GM23338 (cell line): ENCODE results near the gene TBC1D9B. TPM values are rescaled to one million over a fixed set of nuclear protein-coding genes. Genes with fewer than 3 reads are reported as not detected.

Source experiments
- ATAC-seq: fragments of 200-7000 bp; cut with Tn5 transposase; 3 replicates; pipeline ENCODE4 v1.9.1; 2020
- DNase-seq: peaks from one replicate; pipeline ENCODE4 v3.0.0-alpha.2; 2015; ENCODE audit warnings: low spot score
- H2AFZ ChIP-seq: fragments of 200-600 bp; sonication (generic); 2 replicates; pipeline ENCODE4 v1.8.0; 2016; ENCODE audit warnings: antibody characterized with exemption, mild to moderate bottlenecking, moderate library complexity
- H3F3A ChIP-seq: fragments of 200-600 bp; sonication (generic); replicated peaks from 2 replicates; pipeline ENCODE4 v1.8.0; 2017; ENCODE audit warnings: antibody characterized with exemption, mixed run types, low read depth
- H3K27ac ChIP-seq: fragments of 200-600 bp; sonication (generic); 2 replicates; pipeline ENCODE4 v1.6.1; 2016; ENCODE audit warnings: low read depth
- H3K27me3 ChIP-seq: fragments of 200-600 bp; sonication (generic); 2 replicates; pipeline ENCODE4 v1.8.0; 2016; ENCODE audit warnings: mild to moderate bottlenecking, mixed run types, moderate library complexity; ENCODE audit not compliant: insufficient read depth
- H3K36me3 ChIP-seq: fragments of 200-600 bp; sonication (generic); 2 replicates; pipeline ENCODE4 v1.8.0; 2016; ENCODE audit warnings: mild to moderate bottlenecking; ENCODE audit not compliant: insufficient read depth
- H3K4me1 ChIP-seq: fragments of 200-600 bp; sonication (generic); 2 replicates; pipeline ENCODE4 v1.8.0; 2016; ENCODE audit warnings: mild to moderate bottlenecking, moderate library complexity; ENCODE audit not compliant: insufficient read depth
- H3K4me2 ChIP-seq: fragments of 200-600 bp; sonication (generic); 2 replicates; pipeline ENCODE4 v1.7.1; 2017; ENCODE audit warnings: mixed run types
- H3K4me3 ChIP-seq: fragments of 200-600 bp; sonication (generic); 2 replicates; pipeline ENCODE4 v1.6.1; 2016; ENCODE audit warnings: mixed run types
- H3K79me2 ChIP-seq: fragments of 200-600 bp; sonication (generic); replicated peaks from 2 replicates; pipeline ENCODE4 v1.8.0; 2017; ENCODE audit warnings: mild to moderate bottlenecking; ENCODE audit not compliant: insufficient read depth
- H3K9me2 ChIP-seq: fragments of 200-600 bp; sonication (generic); 2 replicates; pipeline ENCODE4 v1.8.0; 2017; ENCODE audit not compliant: insufficient read depth
- H4K20me1 ChIP-seq: fragments of 200-600 bp; sonication (generic); replicated peaks from 2 replicates; pipeline ENCODE4 v1.8.0; 2017; ENCODE audit warnings: mild to moderate bottlenecking; ENCODE audit not compliant: insufficient read depth
- H3K27ac Mint-ChIP-seq: 2 replicates; pipeline ENCODE4 v1.8.0; 2020; ENCODE audit warnings: inconsistent platforms, mild to moderate bottlenecking, moderate library complexity, mixed read lengths
- H3K27me3 Mint-ChIP-seq: 3 replicates; pipeline ENCODE4 v1.8.0; 2022; ENCODE audit warnings: low read depth, mild to moderate bottlenecking, moderate library complexity, mixed read lengths, inconsistent platforms; ENCODE audit not compliant: insufficient read depth, poor library complexity
- H3K36me3 Mint-ChIP-seq: 3 replicates; pipeline ENCODE4 v1.8.0; 2021; ENCODE audit warnings: low read depth, mild to moderate bottlenecking, inconsistent platforms, moderate library complexity, mixed read lengths
- H3K4me1 Mint-ChIP-seq: 3 replicates; pipeline ENCODE4 v1.8.0; 2020; ENCODE audit warnings: mild to moderate bottlenecking, inconsistent platforms, mixed read lengths
- H3K4me3 Mint-ChIP-seq: 3 replicates; pipeline ENCODE4 v1.8.0; 2021; ENCODE audit warnings: moderate library complexity, mild to moderate bottlenecking, inconsistent platforms, mixed read lengths
- H3K9me3 Mint-ChIP-seq: 3 replicates; pipeline ENCODE4 v1.8.0; 2020; ENCODE audit warnings: moderate library complexity, mild to moderate bottlenecking, inconsistent platforms, mixed read lengths
- CREB1 ChIP-seq: fragments of 250-450 bp; sonication (Bioruptor Pico); IDR thresholded peaks from 2 replicates; pipeline ENCODE4 v1.5.0; 2020; ENCODE audit warnings: low read depth, mild to moderate bottlenecking, moderate library complexity
- CTCF ChIP-seq, 2 experiments: fragments of 200-600 bp in 1 of 2; sonication (generic) in 1 of 2; conservative IDR thresholded peaks; 2 replicates each; pipeline versions ENCODE4 v1.5.1 to v1.6.1; 2016 to 2017; ENCODE audit warnings: antibody characterized with exemption in 2 of 2, low read depth in 2 of 2, mild to moderate bottlenecking in 2 of 2, moderate library complexity in 1 of 2
- ETS1 ChIP-seq: IDR thresholded peaks from 2 replicates; pipeline ENCODE4 v1.6.1; 2016; ENCODE audit warnings: antibody characterized with exemption
- EZH2 ChIP-seq: fragments of 200-600 bp; sonication (generic); IDR thresholded peaks from one replicate; pipeline ENCODE4 v1.8.0; 2017; ENCODE audit warnings: antibody characterized with exemption, mild to moderate bottlenecking, low read depth; ENCODE audit not compliant: unreplicated experiment
- EZH2phosphoT487 ChIP-seq: fragments of 200-600 bp; sonication (generic); IDR thresholded peaks from one replicate; pipeline ENCODE4 v1.8.1; 2018; ENCODE audit warnings: antibody characterized with exemption; ENCODE audit not compliant: unreplicated experiment
- JUNB ChIP-seq: IDR thresholded peaks from one replicate; pipeline ENCODE4 v1.6.1; 2016; ENCODE audit warnings: antibody characterized with exemption; ENCODE audit not compliant: unreplicated experiment
- NANOG ChIP-seq: IDR thresholded peaks from 2 replicates; pipeline ENCODE4 v1.6.1; 2016; ENCODE audit warnings: antibody characterized with exemption, borderline replicate concordance
- POLR2AphosphoS5 ChIP-seq: IDR thresholded peaks from 2 replicates; pipeline ENCODE4 v1.6.1; 2016; ENCODE audit warnings: antibody characterized with exemption, low read depth
- STAT1 ChIP-seq: IDR thresholded peaks from one replicate; pipeline ENCODE4 v1.6.1; 2016; ENCODE audit warnings: antibody characterized with exemption; ENCODE audit not compliant: unreplicated experiment
- ZNF114 ChIP-seq: fragments of 250-450 bp; sonication (Bioruptor Pico); IDR thresholded peaks from 2 replicates; pipeline ENCODE4 v1.5.0; 2020; ENCODE audit warnings: mild to moderate bottlenecking, moderate library complexity
- ZNF331 ChIP-seq: fragments of 250-450 bp; sonication (Bioruptor Pico); IDR thresholded peaks from 2 replicates; pipeline ENCODE4 v1.5.0; 2020; ENCODE audit warnings: low read depth, mild to moderate bottlenecking, moderate library complexity
- ZNF462 ChIP-seq: fragments of 250-450 bp; sonication (Bioruptor Pico); IDR thresholded peaks from 2 replicates; pipeline ENCODE4 v1.5.0; 2020; ENCODE audit warnings: mild to moderate bottlenecking, moderate library complexity
- polyA plus RNA-seq: library from polyadenylated mRNA; unstranded; fragments of >200 nt; fragmentation: Nextera tagmentation; extraction: Ambion mirVana; gene quantifications from 2 replicates; pipeline ENCODE4 v1.2.1, GENCODE V29; 2016
- total RNA-seq: library from RNA; depleted of rRNA; stranded (reverse); fragments of >200 nt; shearing (Covaris generic); gene quantifications from 2 replicates; pipeline ENCODE4 v1.2.3, GENCODE V29; 2014

TBC1D9B gene
- total and polyA plus RNA-seq, 2 experiments from 2014 or later, result 19.0 to 38.0 TPM

GRCh38 chr5:179820127-179820482 is 87.6 kb downstream of the TBC1D9B start (continued):
- no peak for TF ChIP-seq CTCF (conservative IDR thresholded peaks at IDR 0.05; ENCODE audit: low read depth in 2 of 2)
- no peak for TF ChIP-seq JUNB
- no peak for TF ChIP-seq CREB1 (CRISPR knock-in tag)
- TF ChIP-seq STAT1, result no peak

GRCh38 chr5:179819296-179820126 is 88.2 kb downstream of the TBC1D9B start:
- Mint-ChIP-seq H3K4me3 (peak overlapping the region; percentile 63), H3K27ac (peak overlapping the region; percentile 82), H3K9me3 (no peaks in the 10 kb centered on the region), H3K36me3 (peaks cover 37% of the 10 kb centered on the region), H3K27me3 (peaks cover 36% of the 10 kb centered on the region), H3K4me1 (peaks cover 32% of the 10 kb centered on the region)
- Histone ChIP-seq H3K4me1 (peaks cover 31% of the 10 kb centered on the region), H3K36me3 (peaks cover 7% of the 10 kb centered on the region), H4K20me1 (peaks cover 11% of the 10 kb centered on the region), H2AFZ (no peak overlapping the region; the same call in 1 of the 2 replicates), H3F3A (peaks cover 30% of the 10 kb centered on the region), H3K27ac (no peak overlapping the region; the same call in 1 of the 2 replicates), H3K4me3 (peak overlapping the region; percentile 51), H3K4me2 (peak overlapping the region; percentile 83), H3K79me2 (peaks cover 21% of the 10 kb centered on the region), H3K27me3 (peaks cover 12% of the 10 kb centered on the region; the same call in 1 of the 2 replicates), H3K9me2 (no peaks in the 10 kb centered on the region)
- ATAC-seq (peak; percentile 12), DNase-seq (peak; percentile 73)
- no peak for TF ChIP-seq CREB1 (CRISPR knock-in tag)
- no peak for TF ChIP-seq ZNF114 (CRISPR knock-in tag)
- TF ChIP-seq JUNB, result no peak
- TF ChIP-seq STAT1, result no peak
- TF ChIP-seq POLR2AphosphoS5, result no peak
- TF ChIP-seq NANOG, result no peak
- no peak for TF ChIP-seq EZH2
- TF ChIP-seq ZNF331 (CRISPR knock-in tag), result no peak
- no peak for TF ChIP-seq EZH2phosphoT487
- TF ChIP-seq ETS1, result no peak
- no peak for TF ChIP-seq ZNF462
